ENCODE measurements around the gene VIT.

VIT gene

DNA sequence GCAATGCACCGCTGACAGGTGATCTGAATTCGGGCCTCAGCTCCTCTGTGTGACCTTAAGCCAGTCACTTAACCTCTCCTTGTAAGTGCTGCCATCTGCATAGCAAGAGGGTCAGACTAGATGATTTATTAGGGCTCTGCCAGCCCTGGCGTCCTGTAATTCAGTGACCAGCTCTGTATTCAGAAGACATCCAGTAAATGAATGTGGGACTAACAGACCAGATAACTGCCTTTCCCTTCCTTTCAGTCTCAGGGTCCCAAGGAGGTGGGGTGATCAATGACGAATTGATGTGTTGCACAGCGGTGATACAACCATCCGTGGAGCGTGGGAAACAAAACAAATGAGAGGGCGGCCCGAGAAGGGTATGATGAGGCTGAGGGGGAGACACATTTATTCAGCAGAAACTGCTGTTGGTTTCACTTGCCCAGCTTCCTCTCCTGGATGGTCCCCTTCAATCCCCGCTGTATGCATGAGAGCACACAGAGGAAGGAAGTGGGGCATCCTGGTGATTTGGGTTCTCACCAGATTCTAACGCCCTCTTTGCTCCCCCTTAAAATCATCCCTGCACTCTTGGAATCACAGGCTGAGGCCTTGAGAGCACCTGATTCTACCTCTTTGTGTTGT, 92.8 kb downstream of the VIT start:
- TF ChIP-seq, protein P1, sequence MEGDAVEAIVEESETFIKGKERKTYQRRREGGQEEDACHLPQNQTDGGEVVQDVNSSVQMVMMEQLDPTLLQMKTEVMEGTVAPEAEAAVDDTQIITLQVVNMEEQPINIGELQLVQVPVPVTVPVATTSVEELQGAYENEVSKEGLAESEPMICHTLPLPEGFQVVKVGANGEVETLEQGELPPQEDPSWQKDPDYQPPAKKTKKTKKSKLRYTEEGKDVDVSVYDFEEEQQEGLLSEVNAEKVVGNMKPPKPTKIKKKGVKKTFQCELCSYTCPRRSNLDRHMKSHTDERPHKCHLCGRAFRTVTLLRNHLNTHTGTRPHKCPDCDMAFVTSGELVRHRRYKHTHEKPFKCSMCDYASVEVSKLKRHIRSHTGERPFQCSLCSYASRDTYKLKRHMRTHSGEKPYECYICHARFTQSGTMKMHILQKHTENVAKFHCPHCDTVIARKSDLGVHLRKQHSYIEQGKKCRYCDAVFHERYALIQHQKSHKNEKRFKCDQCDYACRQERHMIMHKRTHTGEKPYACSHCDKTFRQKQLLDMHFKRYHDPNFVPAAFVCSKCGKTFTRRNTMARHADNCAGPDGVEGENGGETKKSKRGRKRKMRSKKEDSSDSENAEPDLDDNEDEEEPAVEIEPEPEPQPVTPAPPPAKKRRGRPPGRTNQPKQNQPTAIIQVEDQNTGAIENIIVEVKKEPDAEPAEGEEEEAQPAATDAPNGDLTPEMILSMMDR (IDR thresholded peaks at IDR 0.05; ENCODE audit: low read depth, low read length) = no peak
- no peak overlapping the region for H3K4me3 ChIP-seq (ENCODE audit: low read depth, low read length)

DNA sequence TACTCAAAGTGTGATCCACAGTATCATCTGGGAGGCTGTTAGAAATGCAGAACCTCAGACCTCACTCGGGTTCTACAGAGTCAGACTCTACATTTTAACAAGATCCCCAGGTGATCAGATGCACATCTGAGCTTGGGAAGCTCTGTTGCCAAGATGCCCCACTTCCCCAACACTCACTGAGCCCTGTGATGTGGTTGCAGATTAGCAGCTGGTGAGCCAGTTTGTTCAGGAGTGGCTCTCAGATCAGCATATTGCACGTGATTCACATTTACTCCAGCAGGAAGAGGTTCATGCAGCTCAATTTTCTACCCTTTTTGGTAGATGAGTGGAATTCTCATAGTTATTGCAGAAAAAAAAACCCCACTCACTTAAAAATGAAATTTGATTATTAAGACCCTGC, 96.4 kb downstream of the VIT start:
- H3K4me3 ChIP-seq (ENCODE audit: low read depth, low read length) = no peak overlapping the region
- TF ChIP-seq, protein P1 (IDR thresholded peaks at IDR 0.05; ENCODE audit: low read depth, low read length) = no peak

DNA sequence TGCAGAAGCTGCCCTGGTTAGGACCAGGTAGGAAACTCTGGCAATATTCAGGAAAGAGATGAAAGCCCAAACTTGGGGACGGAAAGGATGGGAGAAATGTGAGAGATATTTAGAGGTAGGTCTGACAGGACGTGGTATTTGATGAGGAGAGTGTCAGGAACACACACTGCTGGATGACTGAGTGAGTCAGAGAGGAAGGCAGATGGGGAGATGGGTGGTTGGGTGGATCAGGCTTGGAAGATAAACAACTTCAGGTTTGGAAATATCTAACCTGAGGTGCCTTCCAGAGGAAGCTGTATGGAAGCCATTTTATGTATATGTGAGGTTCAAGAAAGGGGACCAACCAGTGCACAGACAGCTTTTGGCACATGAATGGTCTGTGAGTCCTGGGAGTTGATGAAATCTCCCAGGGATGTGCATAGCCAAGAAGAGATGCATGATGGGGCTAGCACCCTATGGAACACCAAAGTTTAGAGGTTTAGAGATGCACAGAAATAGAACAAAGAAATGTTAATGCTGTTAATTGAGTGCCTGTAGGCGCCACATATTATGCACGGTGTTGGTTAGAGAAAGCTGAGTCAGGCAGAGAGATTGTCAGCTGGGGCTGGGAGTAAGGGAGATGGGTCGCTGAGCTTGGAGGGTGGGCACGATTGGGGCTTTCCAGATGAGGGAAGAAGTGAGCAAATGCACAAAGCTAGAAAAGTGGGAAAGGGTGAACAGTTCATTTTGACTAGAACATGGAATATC, 101.0 kb downstream of the VIT start:
- no peak overlapping the region for H3K4me3 ChIP-seq (ENCODE audit: low read depth, low read length)
- TF ChIP-seq, protein P1 (IDR thresholded peaks at IDR 0.05; ENCODE audit: low read depth, low read length) = no peak

DNA sequence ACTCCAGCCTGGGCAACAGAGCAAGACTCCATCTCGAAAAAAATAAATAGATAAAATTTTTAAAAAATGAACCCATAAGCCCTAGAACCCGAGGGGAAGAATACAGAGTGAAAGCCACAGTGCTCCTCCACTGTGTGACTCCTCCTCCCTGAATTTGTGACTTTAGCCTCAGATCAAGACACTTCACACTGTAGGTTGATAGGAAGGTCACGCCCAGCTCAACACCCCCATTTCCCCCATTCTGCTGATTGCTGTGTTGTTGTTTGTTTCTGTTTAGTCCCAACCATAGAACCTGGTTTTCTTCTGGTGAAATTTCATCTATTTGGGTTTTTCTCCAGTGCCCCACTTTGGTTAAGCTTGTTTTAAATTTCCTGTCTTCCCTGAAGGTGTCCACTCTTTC, 102.2 kb downstream of the VIT start:
- TF ChIP-seq, protein P1 (IDR thresholded peaks at IDR 0.05; ENCODE audit: low read depth, low read length) = no peak

DNA sequence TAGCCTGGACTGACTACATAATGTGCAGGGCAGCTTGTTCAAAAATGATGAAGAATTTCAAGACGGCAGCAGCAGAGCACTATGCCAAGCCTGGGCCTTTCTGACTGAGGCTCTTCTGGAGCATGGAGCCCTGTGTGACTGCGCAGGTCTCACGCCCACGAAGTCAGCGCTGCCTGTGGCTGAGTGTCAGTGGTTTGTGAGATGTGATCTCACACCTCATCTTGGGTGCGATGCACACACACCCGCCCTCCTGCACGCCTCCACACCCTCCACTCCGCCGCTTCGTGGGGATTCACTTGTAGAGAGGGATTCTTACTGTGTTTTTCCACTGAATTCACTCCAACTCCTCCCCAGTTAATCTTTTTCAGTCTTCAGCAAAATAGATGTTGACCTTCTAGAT, 103.9 kb downstream of the VIT start:
- no peak overlapping the region for H3K4me3 ChIP-seq (ENCODE audit: low read depth, low read length)
- TF ChIP-seq, protein P1 (IDR thresholded peaks at IDR 0.05; ENCODE audit: low read depth, low read length) = no peak

More for the DNA sequence above, 102.2 kb downstream of the VIT start:
- no peak overlapping the region for H3K4me3 ChIP-seq (ENCODE audit: low read depth, low read length)

DNA sequence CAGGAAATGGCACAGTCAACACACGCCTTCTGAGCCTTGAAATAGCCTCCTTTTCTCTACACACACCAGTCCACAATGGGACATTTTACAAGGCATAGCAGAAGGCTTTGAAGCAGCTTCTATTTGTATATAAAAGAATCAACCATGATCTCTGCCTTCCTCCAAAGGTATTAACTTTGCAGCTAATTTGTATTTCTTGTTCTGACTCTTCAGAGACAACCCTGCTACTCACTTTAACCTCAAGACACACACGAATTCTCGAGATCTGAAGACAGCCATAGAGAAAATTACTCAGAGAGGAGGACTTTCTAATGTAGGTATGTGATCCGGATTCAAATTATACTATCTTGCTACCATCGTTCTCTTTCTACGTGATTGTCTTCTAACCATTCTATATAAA, 104.6 kb downstream of the VIT start:
- TF ChIP-seq, protein P1 (IDR thresholded peaks at IDR 0.05; ENCODE audit: low read depth, low read length) = no peak
- H3K4me3 ChIP-seq (ENCODE audit: low read depth, low read length) = no peak overlapping the region

DNA sequence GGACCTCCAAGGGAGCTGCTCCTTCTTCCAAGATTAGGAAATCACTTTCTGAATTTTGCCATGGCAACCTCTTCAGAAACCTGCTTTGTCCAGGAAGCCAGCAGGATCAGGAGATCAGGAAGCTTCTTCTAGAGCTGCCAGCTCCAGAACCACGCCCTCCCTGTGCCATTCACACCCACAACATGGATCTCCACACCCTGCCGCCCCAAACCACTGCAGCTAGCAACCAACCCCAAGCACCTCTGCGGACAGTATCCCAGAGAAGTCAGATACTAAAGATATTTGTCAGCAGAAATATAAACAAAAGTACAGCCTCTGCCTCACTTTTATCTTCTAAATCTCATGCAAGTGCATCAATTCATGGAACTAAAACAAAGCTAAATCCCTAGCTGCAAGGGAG, 106.4 kb downstream of the VIT start:
- TF ChIP-seq, protein P1 (IDR thresholded peaks at IDR 0.05; ENCODE audit: low read depth, low read length) = no peak
- H3K4me3 ChIP-seq (ENCODE audit: low read depth, low read length) = no peak overlapping the region
